ENCODE results near the gene ZPBP2.
"Not testable (repeated sequence)": the region's sequence is repeated elsewhere in the genome, so short reads cannot be mapped to it uniquely, and the experiment has no call there.

ZPBP2 gene

DNA sequence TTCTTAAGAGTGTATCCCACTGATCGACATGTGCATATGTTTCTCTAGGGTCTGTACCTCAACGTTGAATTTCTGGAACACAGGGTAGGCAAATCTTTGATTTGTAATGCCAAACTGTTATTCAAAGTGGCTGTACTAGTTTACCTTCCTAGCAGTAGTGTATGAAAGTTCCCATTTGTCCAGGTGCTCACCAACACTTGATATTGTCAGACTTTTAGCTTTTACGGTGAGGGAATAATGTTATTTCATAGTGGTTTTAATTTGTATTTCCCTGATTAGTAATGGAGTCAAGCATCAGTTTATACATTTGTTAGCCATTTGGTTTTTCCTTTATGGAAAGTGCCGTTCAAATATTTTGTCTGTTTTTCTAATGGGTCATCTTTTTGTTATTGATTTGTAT, 30.1 kb downstream of the ZPBP2 start:
- Histone ChIP-seq H3K36me3 (replicated peaks in 1 of 2; ENCODE audit: control insufficient read depth in 2 of 2, insufficient read depth in 2 of 2, low read length in 2 of 2) (no peaks in the 10 kb centered on the region), H3K27ac (replicated peaks; ENCODE audit: low read length) (no peak overlapping the region), H3K14ac (ENCODE audit: low read length) (no peak overlapping the region), H3K9me3 (replicated peaks in 1 of 2; ENCODE audit: control insufficient read depth in 2 of 2, insufficient read depth in 1 of 2, low read depth in 1 of 2, low read length in 2 of 2) (no peaks in the 10 kb centered on the region), H2BK5ac (ENCODE audit: low read length) (no peak overlapping the region), H3K4me2 (ENCODE audit: insufficient read depth, low read length, poor library complexity, severe bottlenecking) (no peak overlapping the region), H4K91ac (ENCODE audit: low read depth, low read length, poor library complexity) (no peak overlapping the region), H3K4me3 (ENCODE audit: low read length in 2 of 2) (no peak overlapping the region), H3K79me1 (ENCODE audit: low read depth, low read length) (no peaks in the 10 kb centered on the region), H2BK12ac (ENCODE audit: low read length) (no peak overlapping the region), H2AFZ (ENCODE audit: low read length) (no peak overlapping the region), H3K4me1 (ENCODE audit: control insufficient read depth in 2 of 2, insufficient read depth in 1 of 2, low read depth in 1 of 2, low read length in 2 of 2) (no peaks in the 10 kb centered on the region), H2BK15ac (ENCODE audit: low read length) (no peak overlapping the region), H3K27me3 (ENCODE audit: control insufficient read depth in 3 of 3, insufficient read depth in 3 of 3, low read depth in 1 of 3, low read length in 3 of 3) (peaks cover 0 to 5% (median 0%) of the 10 kb centered on the region in 3 experiments), H2AK5ac (ENCODE audit: low read depth, low read length) (no peak overlapping the region), H3K4ac (ENCODE audit: low read length) (no peak overlapping the region), H2BK120ac (ENCODE audit: low read depth, low read length) (no peak overlapping the region), H4K8ac (ENCODE audit: low read depth, low read length) (no peak overlapping the region), H3K23ac (ENCODE audit: low read depth, low read length, poor library complexity) (no peak overlapping the region), H3K18ac (ENCODE audit: low read length) (no peak overlapping the region), H3K9ac (ENCODE audit: low read depth, low read length, poor library complexity) (no peak overlapping the region)
- WGBS, 2 donors (ENCODE audit: extremely low coverage in 2 of 2, insufficient read length in 2 of 2, insufficient replicate concordance in 1 of 2) = no CpG with 5 or more reads among the region's 4 CpGs
- DNase-seq (ENCODE audit: low spot score) = no peak

DNA sequence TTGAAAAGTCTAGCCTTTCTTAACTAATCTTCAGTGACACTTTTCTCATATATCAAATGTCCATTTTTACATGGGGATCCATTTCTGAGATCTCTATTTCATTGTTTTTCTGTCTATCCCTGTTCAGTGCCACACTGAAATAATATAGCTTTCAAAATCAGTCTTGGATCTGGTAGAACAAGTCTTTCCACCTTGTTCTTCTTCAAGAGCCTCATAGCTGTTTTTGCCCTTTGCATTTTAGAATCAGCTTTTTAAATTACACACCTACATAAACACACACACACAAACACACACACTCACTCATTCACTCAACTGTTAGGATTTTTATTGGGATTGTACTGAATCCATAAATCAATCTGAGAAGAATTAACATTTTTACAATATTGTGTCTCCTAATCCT, 31.2 kb downstream of the ZPBP2 start:
- no peaks in the 10 kb centered on the region for H3K9me3 ChIP-seq (replicated peaks in 1 of 2; ENCODE audit: control insufficient read depth in 2 of 2, insufficient read depth in 1 of 2, low read depth in 1 of 2, low read length in 2 of 2)
- H2BK5ac ChIP-seq (ENCODE audit: low read length) = no peak overlapping the region
- H3K27ac ChIP-seq (replicated peaks; ENCODE audit: low read length) = no peak overlapping the region
- no peak overlapping the region for H3K4ac ChIP-seq (ENCODE audit: low read length)
- no peak overlapping the region for H3K14ac ChIP-seq (ENCODE audit: low read length)
- no peak overlapping the region for H4K91ac ChIP-seq (ENCODE audit: low read depth, low read length, poor library complexity)
- no peaks in the 10 kb centered on the region for H3K36me3 ChIP-seq (replicated peaks in 1 of 2; ENCODE audit: control insufficient read depth in 2 of 2, insufficient read depth in 2 of 2, low read length in 2 of 2)
- H2BK12ac ChIP-seq (ENCODE audit: low read length) = no peak overlapping the region
- no peak overlapping the region for H3K4me2 ChIP-seq (ENCODE audit: insufficient read depth, low read length, poor library complexity, severe bottlenecking)
- no peak overlapping the region for H2BK15ac ChIP-seq (ENCODE audit: low read length)
- H3K23ac ChIP-seq (ENCODE audit: low read depth, low read length, poor library complexity) = no peak overlapping the region
- no peak overlapping the region for H3K9ac ChIP-seq (ENCODE audit: low read depth, low read length, poor library complexity)
- no peak overlapping the region for H3K18ac ChIP-seq (ENCODE audit: low read length)
- no peak overlapping the region for H2AK5ac ChIP-seq (ENCODE audit: low read depth, low read length)
- H3K79me1 ChIP-seq (ENCODE audit: low read depth, low read length) = no peaks in the 10 kb centered on the region
- H3K4me3 ChIP-seq (ENCODE audit: low read length in 2 of 2) = no peak overlapping the region
- no peak for DNase-seq (ENCODE audit: low spot score)
- no peak overlapping the region for H2AFZ ChIP-seq (ENCODE audit: low read length)
- H4K8ac ChIP-seq (ENCODE audit: low read depth, low read length) = no peak overlapping the region
- peaks cover 0 to 5% (median 0%) of the 10 kb centered on the region in 3 experiments for H3K27me3 ChIP-seq (ENCODE audit: control insufficient read depth in 3 of 3, insufficient read depth in 3 of 3, low read depth in 1 of 3, low read length in 3 of 3)
- no peak overlapping the region for H2BK120ac ChIP-seq (ENCODE audit: low read depth, low read length)
- no peaks in the 10 kb centered on the region for H3K4me1 ChIP-seq (ENCODE audit: control insufficient read depth in 2 of 2, insufficient read depth in 1 of 2, low read depth in 1 of 2, low read length in 2 of 2)

DNA sequence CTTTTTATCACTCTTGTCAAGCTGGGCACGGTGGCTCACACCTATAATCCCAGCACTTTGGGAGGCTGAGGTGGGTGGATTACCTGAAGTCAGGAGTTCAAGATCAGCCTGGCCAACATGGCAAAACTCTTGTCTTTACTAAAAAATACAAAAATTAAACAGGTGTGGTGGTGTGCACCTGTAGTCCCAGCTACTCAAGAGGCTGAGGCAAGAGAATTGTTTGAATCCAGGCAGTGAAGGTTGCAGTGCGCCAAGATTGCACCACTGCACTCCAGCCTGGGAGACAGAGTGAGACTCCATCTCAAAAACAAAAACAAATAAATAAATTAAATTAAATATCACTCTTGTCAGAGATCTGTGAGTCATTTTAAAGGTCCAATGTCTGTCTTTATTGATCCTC, 34.0 kb downstream of the ZPBP2 start:
- no CpG with 5 or more reads among the region's 2 CpGs for WGBS, 2 donors (ENCODE audit: extremely low coverage in 2 of 2, insufficient read length in 2 of 2, insufficient replicate concordance in 1 of 2)
- not testable (repeated sequence) for H3K4me2 ChIP-seq (ENCODE audit: insufficient read depth, low read length, poor library complexity, severe bottlenecking)

DNA sequence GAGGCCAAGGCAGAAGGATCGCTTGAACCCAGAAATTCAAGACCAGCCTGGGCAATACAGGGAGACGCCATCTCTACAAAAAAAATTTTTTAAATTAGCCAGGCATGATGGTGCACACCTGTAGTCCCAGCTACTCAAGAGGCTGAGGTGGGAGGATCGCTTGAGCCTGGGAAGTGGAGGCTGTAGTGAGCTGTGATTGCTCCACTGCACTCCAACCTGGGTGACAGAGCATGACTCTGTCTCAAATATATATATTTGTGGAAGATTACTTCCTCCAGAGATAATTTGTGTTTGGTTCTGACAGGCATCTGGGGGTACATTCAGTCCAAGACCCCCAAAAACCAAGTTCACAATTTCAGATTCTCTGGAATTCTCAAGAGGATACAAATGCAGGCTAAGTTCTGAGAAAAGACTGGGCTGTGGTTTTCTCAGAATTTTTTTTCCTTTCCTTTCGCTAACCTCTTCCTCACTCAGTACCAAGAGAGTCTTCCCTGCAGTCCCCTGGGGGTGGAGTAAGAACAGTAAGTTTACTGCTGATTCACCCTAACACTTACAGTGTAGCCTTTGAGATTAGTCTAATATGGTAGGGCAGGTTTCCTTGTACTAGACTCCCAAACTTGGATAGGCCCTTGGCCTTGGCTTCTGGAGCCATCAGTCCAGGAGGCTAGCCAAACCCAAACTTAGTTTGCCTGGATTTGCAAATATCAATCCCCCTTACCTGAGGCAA, 35.3 kb downstream of the ZPBP2 start:
- H4K91ac ChIP-seq (ENCODE audit: low read depth, low read length, poor library complexity) = no peak overlapping the region
- no peaks in the 10 kb centered on the region for H3K4me1 ChIP-seq (ENCODE audit: control insufficient read depth in 2 of 2, insufficient read depth in 1 of 2, low read depth in 1 of 2, low read length in 2 of 2)
- no CpG with 5 or more reads among the region's 4 CpGs for WGBS, 2 donors (ENCODE audit: extremely low coverage in 2 of 2, insufficient read length in 2 of 2, insufficient replicate concordance in 1 of 2)
- H3K9me3 ChIP-seq (replicated peaks in 1 of 2; ENCODE audit: control insufficient read depth in 2 of 2, insufficient read depth in 1 of 2, low read depth in 1 of 2, low read length in 2 of 2) = no peaks in the 10 kb centered on the region
- H3K4ac ChIP-seq (ENCODE audit: low read length) = no peak overlapping the region
- no peak overlapping the region for H2AK5ac ChIP-seq (ENCODE audit: low read depth, low read length)
- H3K18ac ChIP-seq (ENCODE audit: low read length) = no peak overlapping the region
- no peak overlapping the region for H3K23ac ChIP-seq (ENCODE audit: low read depth, low read length, poor library complexity)
- no peaks in the 10 kb centered on the region for H3K27me3 ChIP-seq (ENCODE audit: control insufficient read depth in 3 of 3, insufficient read depth in 3 of 3, low read depth in 1 of 3, low read length in 3 of 3)
- H3K27ac ChIP-seq (replicated peaks; ENCODE audit: low read length) = no peak overlapping the region
- no peak overlapping the region for H3K4me2 ChIP-seq (ENCODE audit: insufficient read depth, low read length, poor library complexity, severe bottlenecking)
- no peak overlapping the region for H2BK15ac ChIP-seq (ENCODE audit: low read length)
- H3K79me1 ChIP-seq (ENCODE audit: low read depth, low read length) = no peaks in the 10 kb centered on the region
- no peaks in the 10 kb centered on the region for H3K36me3 ChIP-seq (replicated peaks in 1 of 2; ENCODE audit: control insufficient read depth in 2 of 2, insufficient read depth in 2 of 2, low read length in 2 of 2)
- no peak overlapping the region for H3K14ac ChIP-seq (ENCODE audit: low read length)
- H2AFZ ChIP-seq (ENCODE audit: low read length) = no peak overlapping the region
- H4K8ac ChIP-seq (ENCODE audit: low read depth, low read length) = no peak overlapping the region
- H2BK12ac ChIP-seq (ENCODE audit: low read length) = no peak overlapping the region
- DNase-seq (ENCODE audit: low spot score) = no peak
- H2BK5ac ChIP-seq (ENCODE audit: low read length) = no peak overlapping the region
- no peak overlapping the region for H3K4me3 ChIP-seq (ENCODE audit: low read length in 2 of 2)
- H2BK120ac ChIP-seq (ENCODE audit: low read depth, low read length) = no peak overlapping the region
- H3K9ac ChIP-seq (ENCODE audit: low read depth, low read length, poor library complexity) = no peak overlapping the region

More for the DNA sequence above, 34.0 kb downstream of the ZPBP2 start:
- not testable (repeated sequence) for H3K9me3 ChIP-seq (replicated peaks in 1 of 2; ENCODE audit: control insufficient read depth in 2 of 2, insufficient read depth in 1 of 2, low read depth in 1 of 2, low read length in 2 of 2); H2BK120ac ChIP-seq (ENCODE audit: low read depth, low read length); H3K4me3 ChIP-seq (ENCODE audit: low read length in 2 of 2); H3K36me3 ChIP-seq (replicated peaks in 1 of 2; ENCODE audit: control insufficient read depth in 2 of 2, insufficient read depth in 2 of 2, low read length in 2 of 2); H2BK12ac ChIP-seq (ENCODE audit: low read length); H3K18ac ChIP-seq (ENCODE audit: low read length); H3K4me1 ChIP-seq (ENCODE audit: control insufficient read depth in 2 of 2, insufficient read depth in 1 of 2, low read depth in 1 of 2, low read length in 2 of 2); H2AFZ ChIP-seq (ENCODE audit: low read length); H4K91ac ChIP-seq (ENCODE audit: low read depth, low read length, poor library complexity); DNase-seq (ENCODE audit: low spot score); H3K4ac ChIP-seq (ENCODE audit: low read length); H4K8ac ChIP-seq (ENCODE audit: low read depth, low read length); H3K79me1 ChIP-seq (ENCODE audit: low read depth, low read length); H3K23ac ChIP-seq (ENCODE audit: low read depth, low read length, poor library complexity); H3K27me3 ChIP-seq (ENCODE audit: control insufficient read depth in 3 of 3, insufficient read depth in 3 of 3, low read depth in 1 of 3, low read length in 3 of 3); H2BK15ac ChIP-seq (ENCODE audit: low read length); H2AK5ac ChIP-seq (ENCODE audit: low read depth, low read length); H2BK5ac ChIP-seq (ENCODE audit: low read length); H3K9ac ChIP-seq (ENCODE audit: low read depth, low read length, poor library complexity); H3K14ac ChIP-seq (ENCODE audit: low read length); H3K27ac ChIP-seq (replicated peaks; ENCODE audit: low read length)

Data from neuronal stem cell (in vitro differentiated cells).